Measurements from ENCODE around the gene DNER. TPM values are rescaled to one million over a fixed set of nuclear protein-coding genes. Genes with fewer than 3 reads are reported as not detected.

The DNER gene
- polyA plus RNA-seq, 1 donor = 7.5 TPM

DNA sequence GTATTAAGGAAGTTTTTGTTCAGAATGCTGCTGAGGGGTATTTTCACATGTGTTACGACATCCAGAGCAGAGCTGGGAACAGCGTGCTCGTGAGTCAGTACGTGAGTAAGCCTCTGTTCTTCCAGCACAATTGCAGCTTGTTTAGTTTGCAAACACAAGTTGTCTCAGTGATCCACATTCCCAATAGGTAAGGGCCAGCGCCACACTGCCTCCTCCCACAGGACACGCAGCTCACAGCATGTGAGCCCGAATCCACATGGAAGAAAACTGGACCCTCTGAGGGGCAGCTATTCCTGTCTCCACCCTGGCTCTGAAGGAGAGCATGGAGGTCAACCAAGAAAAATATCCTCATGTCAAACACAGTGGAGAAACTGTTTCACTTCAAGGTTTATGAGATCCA, 269.3 kb downstream of the DNER start:
- Histone ChIP-seq H3K27me3 (ENCODE audit: control insufficient read depth, insufficient read depth, low read length) (no peaks in the 10 kb centered on the region), H3K9me3 (ENCODE audit: control insufficient read depth, low read depth, low read length) (no peaks in the 10 kb centered on the region), H3K4me3 (ENCODE audit: low read length) (no peak overlapping the region), H3K27ac (ENCODE audit: low read length) (no peak overlapping the region), H3K4me1 (ENCODE audit: control insufficient read depth, insufficient read depth, low read length) (no peaks in the 10 kb centered on the region), H3K36me3 (ENCODE audit: control insufficient read depth, insufficient read depth, low read length) (no peaks in the 10 kb centered on the region)
- no peak for DNase-seq
- no CpG with 5 or more reads among the region's 7 CpGs for WGBS (ENCODE audit: insufficient coverage, low lambda C conversion rate)

DNA sequence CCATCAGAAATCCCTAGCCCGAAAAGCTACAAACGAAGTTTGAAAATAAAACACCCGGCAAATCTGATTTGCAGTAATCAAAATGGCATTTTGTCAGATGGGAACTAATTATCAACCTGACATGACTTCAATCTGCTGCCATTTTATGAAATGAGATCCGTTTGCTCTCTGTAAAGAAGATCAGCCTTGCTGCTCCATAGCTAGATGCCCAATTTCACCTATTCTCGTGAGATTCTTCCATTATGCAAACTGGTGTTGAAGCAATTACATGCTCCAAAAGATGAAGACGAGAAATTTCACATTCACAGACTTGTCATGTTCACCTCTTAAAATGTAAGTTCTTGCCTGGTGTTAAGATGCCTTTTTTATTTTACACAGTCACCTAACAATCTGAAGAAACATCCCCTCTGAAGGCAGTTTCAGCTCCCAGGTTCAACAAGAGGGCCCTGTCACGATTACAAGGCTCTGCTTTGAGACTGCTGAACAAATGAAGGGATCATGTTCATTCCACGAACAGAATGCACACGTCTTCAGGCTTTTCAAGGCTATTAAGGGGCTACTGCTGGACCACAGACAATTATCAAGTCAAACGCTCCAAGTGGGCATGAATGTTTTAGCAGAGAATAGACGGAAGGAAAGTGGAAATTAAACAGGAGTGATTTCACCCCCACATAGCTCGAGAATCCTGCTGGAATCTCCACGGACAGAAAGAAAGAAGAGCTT, 270.6 kb downstream of the DNER start:
- H3K36me3 ChIP-seq (ENCODE audit: control insufficient read depth, insufficient read depth, low read length) = no peaks in the 10 kb centered on the region
- no peak for DNase-seq
- no peaks in the 10 kb centered on the region for H3K4me1 ChIP-seq (ENCODE audit: control insufficient read depth, insufficient read depth, low read length)
- H3K9me3 ChIP-seq (ENCODE audit: control insufficient read depth, low read depth, low read length) = no peaks in the 10 kb centered on the region
- WGBS (ENCODE audit: insufficient coverage, low lambda C conversion rate) = 60% methylated on average over 3 of the region's 13 CpGs
- no peaks in the 10 kb centered on the region for H3K27me3 ChIP-seq (ENCODE audit: control insufficient read depth, insufficient read depth, low read length)
- H3K4me3 ChIP-seq (ENCODE audit: low read length) = no peak overlapping the region
- H3K27ac ChIP-seq (ENCODE audit: low read length) = no peak overlapping the region

DNA sequence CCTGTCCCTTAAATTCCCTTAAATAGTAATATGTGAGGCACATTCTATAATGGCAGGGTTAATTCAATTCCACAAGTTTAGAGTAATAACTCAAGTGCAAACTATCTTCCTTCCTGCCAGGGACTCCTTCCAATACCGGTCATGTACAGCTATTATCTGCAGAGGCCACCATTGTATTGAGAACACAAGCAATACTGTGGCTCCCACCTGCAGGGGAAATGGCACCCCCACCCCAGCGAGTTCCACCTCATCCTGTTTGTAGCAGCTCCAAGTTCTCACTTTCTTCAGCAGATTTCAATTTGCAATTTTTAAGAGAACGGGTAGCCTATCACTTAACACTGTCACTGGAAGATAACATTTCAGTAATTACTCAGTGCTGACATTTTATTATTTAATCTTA, 271.2 kb downstream of the DNER start:
- no peak for DNase-seq
- Histone ChIP-seq H3K4me3 (ENCODE audit: low read length) (no peak overlapping the region), H3K4me1 (ENCODE audit: control insufficient read depth, insufficient read depth, low read length) (no peaks in the 10 kb centered on the region), H3K27ac (ENCODE audit: low read length) (no peak overlapping the region), H3K9me3 (ENCODE audit: control insufficient read depth, low read depth, low read length) (no peaks in the 10 kb centered on the region), H3K27me3 (ENCODE audit: control insufficient read depth, insufficient read depth, low read length) (no peaks in the 10 kb centered on the region), H3K36me3 (ENCODE audit: control insufficient read depth, insufficient read depth, low read length) (no peaks in the 10 kb centered on the region)
- 73% methylated on average over 2 of the region's 3 CpGs for WGBS (ENCODE audit: insufficient coverage, low lambda C conversion rate)

DNA sequence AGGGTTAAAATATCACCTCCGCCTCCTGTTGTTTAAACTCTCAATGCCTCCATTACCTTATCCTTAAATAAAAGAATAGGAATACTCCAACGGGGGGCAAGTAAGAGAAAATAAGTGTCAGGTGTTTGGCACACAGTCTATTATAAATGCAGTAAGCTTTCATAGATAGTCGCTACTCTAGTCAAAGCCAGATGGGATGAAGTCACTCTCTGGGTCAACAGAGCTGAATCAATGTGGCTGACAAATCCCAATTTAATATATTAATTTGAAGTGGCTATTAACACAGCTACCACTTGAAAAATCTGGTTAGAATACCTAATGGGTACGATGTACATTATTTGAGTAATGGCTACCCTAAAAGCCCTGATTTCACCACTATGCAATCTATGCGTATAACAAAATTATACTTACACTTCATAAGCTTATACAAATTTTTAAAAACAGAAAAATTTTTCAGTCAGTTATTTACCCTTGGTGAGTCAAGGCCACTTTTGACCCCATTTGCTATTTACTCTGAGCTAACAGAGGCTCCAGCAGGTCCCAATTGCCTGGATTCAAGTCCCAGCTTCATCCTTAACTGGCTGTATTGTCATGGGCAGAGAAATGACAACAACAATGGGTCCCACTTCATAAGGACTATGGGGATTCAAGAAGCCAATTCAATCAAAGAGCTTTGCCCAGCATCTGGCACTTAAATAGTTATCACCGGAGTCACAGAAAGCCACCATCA, 275.8 kb downstream of the DNER start:
- H3K4me1 ChIP-seq (ENCODE audit: control insufficient read depth, insufficient read depth, low read length) = no peaks in the 10 kb centered on the region
- DNase-seq = no peak
- H3K4me3 ChIP-seq (ENCODE audit: low read length) = no peak overlapping the region
- H3K9me3 ChIP-seq (ENCODE audit: control insufficient read depth, low read depth, low read length) = no peaks in the 10 kb centered on the region
- H3K27me3 ChIP-seq (ENCODE audit: control insufficient read depth, insufficient read depth, low read length) = no peaks in the 10 kb centered on the region
- H3K36me3 ChIP-seq (ENCODE audit: control insufficient read depth, insufficient read depth, low read length) = no peaks in the 10 kb centered on the region
- no peak overlapping the region for H3K27ac ChIP-seq (ENCODE audit: low read length)
- WGBS (ENCODE audit: insufficient coverage, low lambda C conversion rate) = 100% methylated on average over 1 of the region's 6 CpGs

DNA sequence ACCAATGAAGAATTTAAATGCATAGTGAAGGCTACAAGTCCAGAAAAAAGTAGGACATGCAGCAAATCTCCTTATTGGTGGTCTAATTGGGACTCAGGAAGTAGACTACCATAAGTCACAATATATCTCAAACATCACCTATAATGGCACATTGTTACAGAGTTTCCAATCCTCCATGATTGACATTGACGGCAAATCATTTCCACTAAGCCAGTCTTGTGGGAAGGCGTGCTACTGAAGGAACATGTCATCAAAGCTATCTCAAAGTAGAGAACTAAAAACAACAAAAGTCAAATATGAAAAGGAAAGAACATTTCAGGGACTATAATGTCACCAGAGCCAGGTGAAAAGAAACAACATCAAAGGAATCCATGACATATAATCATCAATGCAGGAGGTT, 276.9 kb downstream of the DNER start:
- no peak overlapping the region for H3K27ac ChIP-seq (ENCODE audit: low read length)
- H3K4me3 ChIP-seq (ENCODE audit: low read length) = no peak overlapping the region
- no peaks in the 10 kb centered on the region for H3K9me3 ChIP-seq (ENCODE audit: control insufficient read depth, low read depth, low read length)
- no peaks in the 10 kb centered on the region for H3K36me3 ChIP-seq (ENCODE audit: control insufficient read depth, insufficient read depth, low read length)
- H3K27me3 ChIP-seq (ENCODE audit: control insufficient read depth, insufficient read depth, low read length) = no peaks in the 10 kb centered on the region
- 80% methylated on average over 1 of the region's 2 CpGs for WGBS (ENCODE audit: insufficient coverage, low lambda C conversion rate)
- DNase-seq = no peak
- H3K4me1 ChIP-seq (ENCODE audit: control insufficient read depth, insufficient read depth, low read length) = no peaks in the 10 kb centered on the region

DNA sequence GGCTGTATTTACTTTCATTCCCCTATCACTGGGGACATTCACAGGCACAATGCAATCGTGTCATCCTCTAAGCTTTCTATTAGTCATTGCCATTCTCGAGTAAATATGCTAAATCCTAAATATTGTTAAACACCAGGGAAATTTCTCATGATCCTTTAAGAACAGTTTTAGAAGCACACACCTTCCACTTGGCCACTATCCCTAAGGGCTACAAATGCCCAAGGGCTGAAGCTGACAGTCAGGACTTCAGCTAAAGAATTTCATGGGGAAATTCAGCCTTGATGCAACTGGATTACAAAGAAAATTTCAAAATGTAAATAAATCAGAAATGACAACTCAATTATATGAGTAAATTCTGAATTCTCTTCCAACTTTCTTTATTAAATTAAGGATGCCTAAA, 280.2 kb downstream of the DNER start:
- H3K4me3 ChIP-seq (ENCODE audit: low read length) = no peak overlapping the region
- no peaks in the 10 kb centered on the region for H3K27me3 ChIP-seq (ENCODE audit: control insufficient read depth, insufficient read depth, low read length)
- no peak overlapping the region for H3K27ac ChIP-seq (ENCODE audit: low read length)
- 20% methylated on average over 1 of the region's 2 CpGs for WGBS (ENCODE audit: insufficient coverage, low lambda C conversion rate)
- no peaks in the 10 kb centered on the region for H3K9me3 ChIP-seq (ENCODE audit: control insufficient read depth, low read depth, low read length)
- no peaks in the 10 kb centered on the region for H3K36me3 ChIP-seq (ENCODE audit: control insufficient read depth, insufficient read depth, low read length)
- no peaks in the 10 kb centered on the region for H3K4me1 ChIP-seq (ENCODE audit: control insufficient read depth, insufficient read depth, low read length)
- no peak for DNase-seq

DNA sequence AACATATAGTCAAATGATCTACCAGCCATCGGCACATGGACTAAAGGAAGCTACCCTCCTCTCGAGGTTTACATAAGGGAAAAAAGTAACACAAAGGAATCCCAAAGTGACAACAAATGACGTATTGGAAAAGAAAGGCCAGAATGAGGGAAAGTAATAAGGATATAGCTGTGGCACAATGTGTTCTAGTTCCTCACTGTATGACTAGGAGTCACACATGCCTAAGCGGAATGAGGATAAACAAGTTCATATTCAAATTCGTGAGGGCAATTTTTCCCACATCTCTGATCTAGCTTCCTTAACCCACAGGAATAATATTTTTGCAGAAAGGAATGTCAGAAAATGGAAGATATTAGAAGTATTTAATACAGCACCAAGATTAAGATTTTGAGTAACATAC, 281.0 kb downstream of the DNER start:
- Histone ChIP-seq H3K27me3 (ENCODE audit: control insufficient read depth, insufficient read depth, low read length) (no peaks in the 10 kb centered on the region), H3K9me3 (ENCODE audit: control insufficient read depth, low read depth, low read length) (no peaks in the 10 kb centered on the region), H3K27ac (ENCODE audit: low read length) (no peak overlapping the region), H3K36me3 (ENCODE audit: control insufficient read depth, insufficient read depth, low read length) (no peaks in the 10 kb centered on the region), H3K4me1 (ENCODE audit: control insufficient read depth, insufficient read depth, low read length) (no peaks in the 10 kb centered on the region), H3K4me3 (ENCODE audit: low read length) (no peak overlapping the region)
- DNase-seq = no peak
- WGBS (ENCODE audit: insufficient coverage, low lambda C conversion rate) = 78% methylated on average over 4 of the region's 5 CpGs

DNA sequence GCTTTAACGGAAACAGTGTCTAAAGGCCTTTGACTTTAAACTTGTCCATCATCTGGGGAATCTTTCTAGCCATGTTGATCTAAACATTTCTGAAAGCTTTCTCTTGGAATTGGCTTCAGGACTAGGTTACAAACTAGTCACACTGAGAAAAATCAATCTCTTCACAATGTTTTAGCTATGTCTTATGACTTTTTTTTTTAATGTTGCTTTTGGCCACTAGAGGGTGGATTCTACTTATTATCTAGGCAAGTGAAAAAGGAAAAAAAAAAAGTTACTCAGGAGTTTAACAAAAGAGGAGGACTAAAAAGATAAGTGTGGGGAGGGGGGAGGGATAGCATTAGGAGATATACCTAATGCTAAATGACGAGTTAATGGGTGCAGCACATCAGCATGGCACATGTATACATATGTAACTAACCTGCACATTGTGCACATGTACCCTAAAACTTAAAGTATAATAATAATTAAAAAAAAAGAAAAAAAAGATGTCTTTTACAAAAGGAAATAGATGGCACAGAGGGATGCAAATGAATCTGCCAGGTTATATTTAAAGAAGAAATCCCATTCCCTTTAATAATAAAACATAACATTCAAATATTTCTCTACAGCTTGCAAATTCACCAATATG, 282.9 kb downstream of the DNER start:
- no peak for DNase-seq
- Histone ChIP-seq H3K4me1 (ENCODE audit: control insufficient read depth, insufficient read depth, low read length) (no peaks in the 10 kb centered on the region), H3K27me3 (ENCODE audit: control insufficient read depth, insufficient read depth, low read length) (no peaks in the 10 kb centered on the region), H3K9me3 (ENCODE audit: control insufficient read depth, low read depth, low read length) (no peaks in the 10 kb centered on the region), H3K36me3 (ENCODE audit: control insufficient read depth, insufficient read depth, low read length) (no peaks in the 10 kb centered on the region), H3K27ac (ENCODE audit: low read length) (no peak overlapping the region), H3K4me3 (ENCODE audit: low read length) (no peak overlapping the region)
- 0% methylated on average over 1 of the region's 2 CpGs for WGBS (ENCODE audit: insufficient coverage, low lambda C conversion rate)

DNA sequence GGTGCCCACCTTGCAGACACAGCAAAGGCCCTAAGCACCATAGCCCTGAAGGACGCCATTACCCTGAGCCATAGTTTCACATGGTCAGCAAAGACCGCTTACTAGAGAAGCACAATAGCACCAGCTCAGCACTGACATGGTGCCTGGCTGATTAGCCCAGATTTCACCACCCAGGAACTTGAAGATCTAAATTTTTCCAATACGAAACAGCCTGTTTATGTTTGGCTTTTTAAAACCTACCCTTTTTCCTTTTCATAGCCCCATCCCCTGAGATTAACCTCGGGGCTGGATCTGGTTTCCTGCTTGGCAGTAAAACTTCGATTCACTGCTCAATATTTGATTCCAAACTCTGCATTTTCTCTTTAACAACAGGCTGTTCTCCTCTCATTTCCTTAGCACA, 284.8 kb downstream of the DNER start:
- WGBS (ENCODE audit: insufficient coverage, low lambda C conversion rate) = no CpG with 5 or more reads among the region's 5 CpGs
- Histone ChIP-seq H3K27me3 (ENCODE audit: control insufficient read depth, insufficient read depth, low read length) (no peaks in the 10 kb centered on the region), H3K36me3 (ENCODE audit: control insufficient read depth, insufficient read depth, low read length) (no peaks in the 10 kb centered on the region), H3K27ac (ENCODE audit: low read length) (no peak overlapping the region), H3K9me3 (ENCODE audit: control insufficient read depth, low read depth, low read length) (no peaks in the 10 kb centered on the region), H3K4me3 (ENCODE audit: low read length) (no peak overlapping the region), H3K4me1 (ENCODE audit: control insufficient read depth, insufficient read depth, low read length) (no peaks in the 10 kb centered on the region)
- DNase-seq = no peak

DNA sequence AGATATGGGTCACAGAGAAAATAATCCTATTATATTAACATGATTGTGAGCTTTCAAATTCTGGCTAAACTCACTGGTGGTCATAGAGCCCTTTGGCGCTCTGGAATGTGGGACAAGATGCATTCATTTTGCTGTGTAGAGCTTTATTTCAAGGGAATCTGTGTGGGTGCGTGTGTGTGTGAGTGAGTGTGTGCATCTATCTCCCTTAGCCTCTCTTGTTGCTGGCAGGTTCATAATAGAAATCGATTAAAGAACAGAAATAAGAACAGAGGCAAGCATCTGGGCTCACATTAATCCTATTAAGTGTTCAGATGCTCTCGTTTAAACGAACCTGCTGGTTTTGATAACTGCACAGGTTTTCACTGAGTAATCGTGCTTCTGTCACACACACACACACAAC, 287.9 kb downstream of the DNER start:
- H3K27me3 ChIP-seq (ENCODE audit: control insufficient read depth, insufficient read depth, low read length) = no peaks in the 10 kb centered on the region
- DNase-seq = no peak
- no CpG with 5 or more reads among the region's 6 CpGs for WGBS (ENCODE audit: insufficient coverage, low lambda C conversion rate)

More for the DNA sequence above, 287.9 kb downstream of the DNER start:
- Histone ChIP-seq H3K9me3 (ENCODE audit: control insufficient read depth, low read depth, low read length) (no peaks in the 10 kb centered on the region), H3K4me1 (ENCODE audit: control insufficient read depth, insufficient read depth, low read length) (no peaks in the 10 kb centered on the region), H3K4me3 (ENCODE audit: low read length) (no peak overlapping the region), H3K27ac (ENCODE audit: low read length) (no peak overlapping the region), H3K36me3 (ENCODE audit: control insufficient read depth, insufficient read depth, low read length) (no peaks in the 10 kb centered on the region)
